Naive thymus-derived CD8-positive, alpha-beta T cell (primary cell): ENCODE results near the gene HBP1. TPM values are rescaled to one million over a fixed set of nuclear protein-coding genes. Genes with fewer than 3 reads are reported as not detected.
"Not testable (repeated sequence)": the region's sequence is repeated elsewhere in the genome, so short reads cannot be mapped to it uniquely, and the experiment has no call there.

Experiments
- ATAC-seq, 2 donors: fragments of 150-1000 bp; cut with Tn5 transposase in 1 of 2; sonication (Bioruptor Pico), chemical (Tn5 transposase) in 1 of 2; 1 replicate in 1 of 2; 2 replicates in 1 of 2; pipeline ENCODE4 v1.10.0; 2021; ENCODE audit warnings: mild to moderate bottlenecking in 2 of 2, moderate library complexity in 2 of 2
- POLR2A ChIA-PET: fragments of 350-600 bp; sonication (Branson Sonifier 250); formaldehyde crosslinking; loops from one replicate; lab custom pipeline; 2021; ENCODE audit warnings: antibody characterized with exemption; lab: Charles Lee
- DNase-seq, 10 donors: peaks; one replicate each; pipeline versions ENCODE4 v3.0.0 to v3.0.0-alpha.2; 2020 to 2022
- H3K27ac Mint-ChIP-seq, 10 donors: one replicate each; pipeline ENCODE4 v1.8.0; 2020 to 2022; ENCODE audit warnings: mild to moderate bottlenecking in 10 of 10, mixed read lengths in 10 of 10, moderate library complexity in 4 of 10, inconsistent platforms in 1 of 10
- H3K27me3 Mint-ChIP-seq, 5 donors: one replicate each; pipeline ENCODE4 v1.8.0; 2021 to 2022; ENCODE audit warnings: mixed read lengths in 5 of 5
- H3K36me3 Mint-ChIP-seq, 3 donors: one replicate each; pipeline ENCODE4 v1.8.0; 2020 to 2022; ENCODE audit warnings: mixed read lengths in 3 of 3, mild to moderate bottlenecking in 2 of 3, inconsistent platforms in 1 of 3
- H3K4me1 Mint-ChIP-seq, 4 donors: one replicate each; pipeline ENCODE4 v1.8.0; 2021 to 2022; ENCODE audit warnings: mixed read lengths in 4 of 4
- H3K4me3 Mint-ChIP-seq, 10 donors: one replicate each; pipeline ENCODE4 v1.8.0; 2020 to 2022; ENCODE audit warnings: mild to moderate bottlenecking in 10 of 10, mixed read lengths in 10 of 10, moderate library complexity in 6 of 10, inconsistent platforms in 1 of 10
- H3K9me3 Mint-ChIP-seq, 9 donors: one replicate each; pipeline ENCODE4 v1.8.0; 2020 to 2022; ENCODE audit warnings: mixed read lengths in 9 of 9, mild to moderate bottlenecking in 3 of 9, inconsistent platforms in 1 of 9, moderate library complexity in 1 of 9
- polyA plus RNA-seq, 3 donors: library from polyadenylated mRNA; unstranded; fragments of 300-500 nt; fragmentation: Illumina TruSeq; gene quantifications; one replicate each; pipeline ENCODE4 v1.2.3, GENCODE V29; 2021
- total RNA-seq, 8 experiments: library from RNA in 2 of 8; stranded (reverse) in 2 of 8; gene quantifications; one replicate each; pipeline ENCODE4 v1.2.3 and lab custom pipeline; 2021 to 2026

The HBP1 gene
- total and polyA plus RNA-seq, 5 experiments from 2014 or later: 49.6 to 136 (median 55.6) TPM

- DNase-seq (no peak), ATAC-seq (no peak)
- Mint-ChIP-seq H3K4me1 (peaks cover 0 to 5% (median 2%) of the 10 kb centered on the region in 4 donors), H3K9me3 (no peaks in the 10 kb centered on the region), H3K27me3 (no peaks in the 10 kb centered on the region), H3K4me3 (no peak overlapping the region), H3K27ac (no peak overlapping the region), H3K36me3 (no peaks in the 10 kb centered on the region)
- POLR2A ChIA-PET: interaction anchor here (0.6 kb wide), 1 partner anchor 23 kb away, joined by 3 read pairs; no protein-coding TSS in a partner anchor
Observed at GRCh38 chr7:107145067-107145838, 23.6 kb upstream of the HBP1 start.

GRCh38 chr7:107147464-107148393, 21.1 kb upstream of the HBP1 start:
- Mint-ChIP-seq H3K27me3 (no peaks in the 10 kb centered on the region), H3K4me3 (no peak overlapping the region), H3K9me3 (no peaks in the 10 kb centered on the region), H3K27ac (no peak overlapping the region), H3K4me1 (peaks cover 0 to 5% (median 3%) of the 10 kb centered on the region in 4 donors), H3K36me3 (no peaks in the 10 kb centered on the region)
- DNase-seq (peak in 7 of 10 donors; percentile 10 to 52 (median 40)), ATAC-seq (peak; percentile 82 to 85)
- POLR2A ChIA-PET: interaction anchor here (0.6 to 1.8 kb wide), 4 partner anchors 22 to 216 kb away, joined by 3 to 12 read pairs (median 4); partner anchors contain the start of gene HBP1

- Mint-ChIP-seq H3K4me3 (no peak overlapping the region), H3K27me3 (no peaks in the 10 kb centered on the region), H3K36me3 (no peaks in the 10 kb centered on the region), H3K9me3 (no peaks in the 10 kb centered on the region), H3K27ac (no peak overlapping the region), H3K4me1 (peaks cover 0 to 5% (median 3%) of the 10 kb centered on the region in 4 donors)
- DNase-seq (no peak), ATAC-seq (no peak)
- POLR2A ChIA-PET: interaction anchor here (2.5 kb wide), 1 partner anchor 20 kb away, joined by 24 read pairs; the partner anchor contains the start of gene HBP1
Observed at GRCh38 chr7:107148721-107149120, 20.1 kb upstream of the HBP1 start.

GRCh38 chr7:107149863-107150262, 18.9 kb upstream of the HBP1 start:
- H3K27me3 Mint-ChIP-seq: no peaks in the 10 kb centered on the region
- no peaks in the 10 kb centered on the region for H3K9me3 Mint-ChIP-seq
- ATAC-seq (no peak), DNase-seq (no peak)
- no peak overlapping the region for H3K27ac Mint-ChIP-seq
- POLR2A ChIA-PET: interaction anchor here (0.7 to 2.5 kb wide), 3 partner anchors 19 to 252 kb away, joined by 3 to 24 read pairs (median 4); partner anchors contain the start of gene HBP1
- H3K4me3 Mint-ChIP-seq: no peak overlapping the region
- H3K4me1 Mint-ChIP-seq: peaks cover 0 to 5% (median 3%) of the 10 kb centered on the region in 4 donors
- H3K36me3 Mint-ChIP-seq: no peaks in the 10 kb centered on the region

- no peaks in the 10 kb centered on the region for H3K9me3 Mint-ChIP-seq
- H3K4me3 Mint-ChIP-seq: no peak overlapping the region
- H3K27ac Mint-ChIP-seq: no peak overlapping the region
- POLR2A ChIA-PET: interaction anchor here (0.7 to 2.5 kb wide), 3 partner anchors 18 to 253 kb away, joined by 3 to 24 read pairs (median 4); partner anchors contain the start of gene HBP1
- ATAC-seq: peak; percentile 87 to 88
- H3K36me3 Mint-ChIP-seq: peaks cover 0 to under 1% (median 0%) of the 10 kb centered on the region in 3 donors
- no peaks in the 10 kb centered on the region for H3K27me3 Mint-ChIP-seq
- H3K4me1 Mint-ChIP-seq: peaks cover 0 to 5% (median 3%) of the 10 kb centered on the region in 4 donors
- DNase-seq: peak; percentile 61 to 86 (median 74)
Observed at GRCh38 chr7:107150375-107151073, 18.3 kb upstream of the HBP1 start.

- Mint-ChIP-seq H3K36me3 (peaks cover 0 to 2% (median 0%) of the 10 kb centered on the region in 3 donors), H3K27me3 (no peaks in the 10 kb centered on the region), H3K27ac (no peak overlapping the region), H3K4me3 (no peak overlapping the region), H3K4me1 (peaks cover 0 to 5% (median 3%) of the 10 kb centered on the region in 4 donors), H3K9me3 (no peaks in the 10 kb centered on the region)
- ATAC-seq (no peak), DNase-seq (no peak)
- POLR2A ChIA-PET: interaction anchor here (1.4 kb wide), 1 partner anchor 17 kb away, joined by 7 read pairs; the partner anchor contains the start of gene HBP1
Observed at GRCh38 chr7:107151538-107151937, 17.3 kb upstream of the HBP1 start.

GRCh38 chr7:107152011-107152410, 16.8 kb upstream of the HBP1 start:
- Mint-ChIP-seq H3K27me3 (no peaks in the 10 kb centered on the region), H3K27ac (peak overlapping the region in 1 of 10 donors; percentile 82), H3K4me3 (no peak overlapping the region), H3K9me3 (no peaks in the 10 kb centered on the region), H3K4me1 (peaks cover 0 to 5% (median 3%) of the 10 kb centered on the region in 4 donors), H3K36me3 (peaks cover 0 to 2% (median 0%) of the 10 kb centered on the region in 3 donors)
- POLR2A ChIA-PET: interaction anchor here (1.4 to 2.0 kb wide), 2 partner anchors 13 to 17 kb away, joined by 5 to 7 read pairs; partner anchors contain the start of gene HBP1
- DNase-seq: no peak
- no peak for ATAC-seq

GRCh38 chr7:107154826-107155225, 14.0 kb upstream of the HBP1 start:
- ATAC-seq (no peak), DNase-seq (no peak)
- no peak overlapping the region for H3K27ac Mint-ChIP-seq
- POLR2A ChIA-PET: no interaction called here
- H3K36me3 Mint-ChIP-seq: peaks cover 0 to 2% (median 0%) of the 10 kb centered on the region in 3 donors
- H3K9me3 Mint-ChIP-seq: no peaks in the 10 kb centered on the region
- H3K4me3 Mint-ChIP-seq: no peak overlapping the region
- H3K27me3 Mint-ChIP-seq: no peaks in the 10 kb centered on the region
- peaks cover 0 to 1% (median 0%) of the 10 kb centered on the region in 4 donors for H3K4me1 Mint-ChIP-seq

GRCh38 chr7:107155726-107156125, 13.1 kb upstream of the HBP1 start:
- POLR2A ChIA-PET: interaction anchor here (0.7 kb wide), 1 partner anchor 400 kb away, joined by 3 read pairs; no protein-coding TSS in a partner anchor
- H3K36me3 Mint-ChIP-seq, ATAC-seq, H3K9me3 Mint-ChIP-seq, H3K4me1 Mint-ChIP-seq, DNase-seq, H3K4me3 Mint-ChIP-seq, H3K27me3 Mint-ChIP-seq, H3K27ac Mint-ChIP-seq: not testable (repeated sequence)

- Mint-ChIP-seq H3K27ac (no peak overlapping the region), H3K27me3 (no peaks in the 10 kb centered on the region), H3K36me3 (peaks cover 0 to 2% (median 0%) of the 10 kb centered on the region in 3 donors), H3K4me1 (no peaks in the 10 kb centered on the region), H3K4me3 (no peak overlapping the region), H3K9me3 (no peaks in the 10 kb centered on the region)
- no peak for ATAC-seq
- POLR2A ChIA-PET: interaction anchor here (1.1 kb wide), 1 partner anchor 9 kb away, joined by 5 read pairs; no protein-coding TSS in a partner anchor
- no peak for DNase-seq
Observed at GRCh38 chr7:107157091-107157490, 11.7 kb upstream of the HBP1 start.

GRCh38 chr7:107158028-107158427, 10.8 kb upstream of the HBP1 start:
- no peaks in the 10 kb centered on the region for H3K4me1 Mint-ChIP-seq
- peaks cover 0 to 2% (median 0%) of the 10 kb centered on the region in 3 donors for H3K36me3 Mint-ChIP-seq
- POLR2A ChIA-PET: no interaction called here
- no peak for ATAC-seq
- no peak overlapping the region for H3K27ac Mint-ChIP-seq
- no peaks in the 10 kb centered on the region for H3K9me3 Mint-ChIP-seq
- no peak overlapping the region for H3K4me3 Mint-ChIP-seq
- DNase-seq: no peak
- no peaks in the 10 kb centered on the region for H3K27me3 Mint-ChIP-seq

- Mint-ChIP-seq H3K27ac (no peak overlapping the region), H3K4me1 (no peaks in the 10 kb centered on the region), H3K27me3 (no peaks in the 10 kb centered on the region)
Observed at GRCh38 chr7:107160389-107160788, 8.4 kb upstream of the HBP1 start.

More at GRCh38 chr7:107160389-107160788, 8.4 kb upstream of the HBP1 start:
- H3K9me3 Mint-ChIP-seq: no peaks in the 10 kb centered on the region
- DNase-seq (no peak), ATAC-seq (no peak)
- H3K4me3 Mint-ChIP-seq: no peak overlapping the region
- POLR2A ChIA-PET: no interaction called here
- H3K36me3 Mint-ChIP-seq: peaks cover 0 to 2% (median 0%) of the 10 kb centered on the region in 3 donors
